D721Med (cell line): ENCODE data around the gene WDR70.
"Not testable (repeated sequence)": the region's sequence is repeated elsewhere in the genome, so short reads cannot be mapped to it uniquely, and the experiment has no call there.

Experiments used
- DNase-seq: peaks from one replicate; pipeline ENCODE4 v3.0.0; 2011; ENCODE audit warnings: low spot score; ENCODE audit not compliant: insufficient read length
- FAIRE-seq: peaks from 2 replicates; lab custom pipeline; 2011; peaks lifted over from hg19 to GRCh38; lab: Jason Lieb, UNC
- CTCF ChIP-seq: IDR thresholded peaks from 2 replicates; pipeline ENCODE4 v1.5.1; 2012; ENCODE audit warnings: mild to moderate bottlenecking, control low read depth; ENCODE audit not compliant: insufficient read depth; ENCODE audit errors: missing control alignments

Gene WDR70

GRCh38 chr5:37511646-37512045 is 132.5 kb downstream of the WDR70 start:
- TF ChIP-seq CTCF = no peak
- no peak for DNase-seq
- no peak for FAIRE-seq

- DNase-seq (no peak), FAIRE-seq (no peak)
- no peak for TF ChIP-seq CTCF
These were observed 135.8 kb downstream of the WDR70 start for GRCh38 chr5:37514946-37515345.

- no peak for DNase-seq
- FAIRE-seq = no peak
- TF ChIP-seq CTCF = no peak
These were observed 138.6 kb downstream of the WDR70 start for GRCh38 chr5:37517686-37518085.

GRCh38 chr5:37518356-37518755 is 139.2 kb downstream of the WDR70 start:
- not testable (repeated sequence) for FAIRE-seq, DNase-seq

- no peak for FAIRE-seq
- DNase-seq = no peak
- TF ChIP-seq CTCF = no peak
These were observed 140.2 kb downstream of the WDR70 start for GRCh38 chr5:37519304-37519703.

- DNase-seq (no peak), FAIRE-seq (no peak)
- TF ChIP-seq CTCF = no peak
These were observed 140.7 kb downstream of the WDR70 start for GRCh38 chr5:37519807-37520206.

GRCh38 chr5:37520811-37521210 is 141.7 kb downstream of the WDR70 start:
- FAIRE-seq = no peak
- no peak for TF ChIP-seq CTCF
- no peak for DNase-seq
